Upper lobe of left lung (tissue), 6 donors: ENCODE measurements around the gene EXTL1. TPM values are rescaled to one million over a fixed set of nuclear protein-coding genes. Genes with fewer than 3 reads are reported as not detected.

Source experiments
- ATAC-seq, 2 donors: fragments of 200-7000 bp; cut with Tn5 transposase; one replicate each; pipeline ENCODE4 v1.9.1; 2022; ENCODE audit warnings: mild to moderate bottlenecking in 2 of 2, moderate library complexity in 2 of 2; ENCODE audit not compliant: low FRiP score in 2 of 2
- DNase-seq, 2 donors: peaks; one replicate each; pipeline ENCODE4 v3.0.0-alpha.2; 2019 to 2020
- H3K27ac ChIP-seq, 4 donors: fragments of 200-600 bp; sonication (generic); one replicate each; pipeline ENCODE4 v1.5.1; 2016 to 2019
- H3K27me3 ChIP-seq, 4 donors: fragments of 200-600 bp; sonication (generic); one replicate each; pipeline ENCODE4 v1.5.1; 2017 to 2019
- H3K36me3 ChIP-seq, 4 donors: fragments of 200-600 bp; sonication (generic); one replicate each; pipeline ENCODE4 v1.5.1; 2016 to 2019
- H3K4me1 ChIP-seq, 4 donors: fragments of 200-600 bp; sonication (generic); one replicate each; pipeline ENCODE4 v1.5.1; 2018 to 2019
- H3K4me3 ChIP-seq, 4 donors: fragments of 200-600 bp; sonication (generic); one replicate each; pipeline ENCODE4 v1.5.1; 2017 to 2019; ENCODE audit warnings: mild to moderate bottlenecking in 2 of 4, moderate library complexity in 1 of 4
- H3K9me3 ChIP-seq, 4 donors: fragments of 200-600 bp; sonication (generic); one replicate each; pipeline ENCODE4 v1.5.1; 2018 to 2019
- CTCF ChIP-seq, 6 experiments: fragments of 450-650 bp in 4 of 6; fragments of 200-600 bp in 2 of 6; sonication (generic) in 2 of 6; IDR thresholded peaks; one replicate each; pipeline ENCODE4 v1.5.1; 2016 to 2019; ENCODE audit warnings: antibody characterized with exemption in 6 of 6
- EP300 ChIP-seq, 4 donors: sonication (generic); formaldehyde crosslinking; IDR thresholded peaks; one replicate each; pipeline ENCODE4 v1.5.1; 2017; ENCODE audit warnings: antibody characterized with exemption in 4 of 4, control low read depth in 2 of 4
- POLR2A ChIP-seq, 4 donors: fragments of 450-650 bp; IDR thresholded peaks; one replicate each; pipeline ENCODE4 v1.5.1; 2016 to 2017; ENCODE audit warnings: antibody characterized with exemption in 4 of 4, mild to moderate bottlenecking in 2 of 4
- POLR2AphosphoS5 ChIP-seq, 2 donors: sonication (generic); formaldehyde crosslinking; IDR thresholded peaks; one replicate each; pipeline ENCODE4 v1.5.1; 2017; ENCODE audit warnings: antibody characterized with exemption in 2 of 2
- WGBS, 2 donors: methylation state at CpG; one replicate each; pipeline ENCODE4 v1.1.5; 2017 to 2018; 5-methylcytosine and 5-hydroxymethylcytosine counted together
- total RNA-seq, 6 donors: library from RNA; depleted of rRNA in 4 of 6; stranded (reverse); fragments of >200 nt in 4 of 6; gene quantifications; one replicate each; pipeline versions ENCODE4 v1.1.0 to v1.2.1, GENCODE V29; 2016 to 2021
- donor health status: DM: no; HTN: no; CAD: no; lungs with moderate emphysema.
- donor health status: DM: no; HTN: yes; CAD: no; lungs with severe emphysema.

EXTL1 gene
- total RNA-seq, 6 donors from 2014 or later = under 0.01 to 0.24 (median 0.20) TPM; not detected in 3

GRCh38 chr1:26060832-26061574 lies 39.4 kb downstream of the EXTL1 start:
- Histone ChIP-seq H3K36me3 (no peaks in the 10 kb centered on the region), H3K4me1 (no peaks in the 10 kb centered on the region), H3K9me3 (no peaks in the 10 kb centered on the region), H3K27me3 (no peaks in the 10 kb centered on the region), H3K4me3 (no peak overlapping the region), H3K27ac (no peak overlapping the region)
- 80 to 86% methylated on average over 8 to 12 of the region's 12 CpGs for WGBS, 2 donors
- ATAC-seq (peak in 1 of 2 donors; percentile 17), DNase-seq (no peak)
- TF ChIP-seq POLR2AphosphoS5 (IDR thresholded peaks at IDR 0.05) (no peak), EP300 (IDR thresholded peaks at IDR 0.05) (no peak), POLR2A (IDR thresholded peaks at IDR 0.05) (no peak), CTCF (IDR thresholded peaks at IDR 0.05) (no peak)

GRCh38 chr1:26064553-26064952 lies 43.0 kb downstream of the EXTL1 start:
- no peaks in the 10 kb centered on the region for H3K27me3 ChIP-seq
- DNase-seq (no peak), ATAC-seq (no peak)
- WGBS, 2 donors = 71 to 81% methylated on average over 3 of the region's 3 CpGs
- H3K27ac ChIP-seq = no peak overlapping the region
- no peaks in the 10 kb centered on the region for H3K9me3 ChIP-seq
- no peaks in the 10 kb centered on the region for H3K4me1 ChIP-seq
- H3K36me3 ChIP-seq = no peaks in the 10 kb centered on the region
- H3K4me3 ChIP-seq = no peak overlapping the region
- no peak for TF ChIP-seq POLR2AphosphoS5 (IDR thresholded peaks at IDR 0.05)
- no peak for TF ChIP-seq CTCF (IDR thresholded peaks at IDR 0.05)
- no peak for TF ChIP-seq EP300 (IDR thresholded peaks at IDR 0.05)
- no peak for TF ChIP-seq POLR2A (IDR thresholded peaks at IDR 0.05)

GRCh38 chr1:26066160-26066559 lies 44.6 kb downstream of the EXTL1 start:
- Histone ChIP-seq H3K27ac (no peak overlapping the region), H3K27me3 (no peaks in the 10 kb centered on the region), H3K9me3 (no peaks in the 10 kb centered on the region), H3K36me3 (no peaks in the 10 kb centered on the region), H3K4me1 (no peaks in the 10 kb centered on the region), H3K4me3 (no peak overlapping the region)
- no peak for TF ChIP-seq POLR2A (IDR thresholded peaks at IDR 0.05)
- TF ChIP-seq EP300 (IDR thresholded peaks at IDR 0.05) = no peak
- no peak for TF ChIP-seq POLR2AphosphoS5 (IDR thresholded peaks at IDR 0.05)
- TF ChIP-seq CTCF (IDR thresholded peaks at IDR 0.05) = no peak
- whole genome bisulfite sequencing, 2 donors = 81 to 86% methylated on average over 12 to 15 of the region's 15 CpGs
- no peak for DNase-seq
- ATAC-seq = no peak

- Histone ChIP-seq H3K9me3 (no peaks in the 10 kb centered on the region), H3K27me3 (no peaks in the 10 kb centered on the region), H3K4me1 (no peaks in the 10 kb centered on the region), H3K27ac (no peak overlapping the region), H3K4me3 (no peak overlapping the region), H3K36me3 (no peaks in the 10 kb centered on the region)
- 51 to 61% methylated on average over 4 of the region's 4 CpGs for WGBS, 2 donors
- TF ChIP-seq EP300 (IDR thresholded peaks at IDR 0.05) (no peak), POLR2A (IDR thresholded peaks at IDR 0.05) (no peak), CTCF (IDR thresholded peaks at IDR 0.05) (no peak), POLR2AphosphoS5 (IDR thresholded peaks at IDR 0.05) (no peak)
- DNase-seq (no peak), ATAC-seq (no peak)
These were observed 45.3 kb downstream of the EXTL1 start for GRCh38 chr1:26066857-26067256.

- ATAC-seq (no peak), DNase-seq (no peak)
- TF ChIP-seq EP300 (IDR thresholded peaks at IDR 0.05) = no peak
- TF ChIP-seq POLR2AphosphoS5 (IDR thresholded peaks at IDR 0.05) = no peak
- TF ChIP-seq CTCF (IDR thresholded peaks at IDR 0.05) = no peak
- TF ChIP-seq POLR2A (IDR thresholded peaks at IDR 0.05) = no peak
- no peaks in the 10 kb centered on the region for H3K27me3 ChIP-seq
- no peak within 1 kb of the TSS for H3K4me3 ChIP-seq
- H3K4me1 ChIP-seq = no peaks in the 10 kb centered on the region
- no peaks in the 10 kb centered on the region for H3K36me3 ChIP-seq
- WGBS, 2 donors = 71 to 77% methylated on average over 7 to 9 of the region's 9 CpGs
- no peak within 1 kb of the TSS for H3K27ac ChIP-seq
- H3K9me3 ChIP-seq = no peaks in the 10 kb centered on the region
These were observed 45.9 kb downstream of the EXTL1 start, which contains the start of gene TRIM63 for GRCh38 chr1:26067432-26067911. Gene TRIM63 (minus strand): TSS chr1:26067630. CDS start chr1:26067494, 136 bp downstream.
